GM12891 (cell line): ENCODE data around the gene PIK3R5.
A peak's percentile ranks its signal among the peaks of the same experiment; 100 is the strongest.

Source experiments
- DNase-seq: peaks from one replicate; pipeline ENCODE4 v3.0.0; 2011; ENCODE audit warnings: low spot score; ENCODE audit not compliant: insufficient read length
- FAIRE-seq: peaks from 2 replicates; lab custom pipeline; 2011; peaks lifted over from hg19 to GRCh38; lab: Jason Lieb, UNC
- PAX5 ChIP-seq: IDR thresholded peaks from 2 replicates; pipeline ENCODE4 v1.6.1; 2011; ENCODE audit warnings: low read length, moderate library complexity, mild to moderate bottlenecking; ENCODE audit not compliant: insufficient read depth, severe bottlenecking
- POLR2A ChIP-seq: IDR thresholded peaks from 2 replicates; pipeline ENCODE4 v1.6.1; 2011; ENCODE audit warnings: low read depth, low read length, control low read depth
- POLR2AphosphoS5 ChIP-seq: IDR thresholded peaks from 2 replicates; pipeline ENCODE4 v1.6.1; 2011; ENCODE audit warnings: low read depth, low read length, control low read depth
- POU2F2 ChIP-seq: IDR thresholded peaks from 2 replicates; pipeline ENCODE4 v1.6.1; 2011; ENCODE audit warnings: low read depth, mild to moderate bottlenecking, control low read depth, low read length, moderate library complexity
- SPI1 ChIP-seq: IDR thresholded peaks from 2 replicates; pipeline ENCODE4 v1.6.1; 2011; ENCODE audit warnings: low read depth, low read length, control low read depth
- TAF1 ChIP-seq: IDR thresholded peaks from 2 replicates; pipeline ENCODE4 v1.6.1; 2011; ENCODE audit warnings: low read depth, low read length, control low read depth

PIK3R5 gene

DNA sequence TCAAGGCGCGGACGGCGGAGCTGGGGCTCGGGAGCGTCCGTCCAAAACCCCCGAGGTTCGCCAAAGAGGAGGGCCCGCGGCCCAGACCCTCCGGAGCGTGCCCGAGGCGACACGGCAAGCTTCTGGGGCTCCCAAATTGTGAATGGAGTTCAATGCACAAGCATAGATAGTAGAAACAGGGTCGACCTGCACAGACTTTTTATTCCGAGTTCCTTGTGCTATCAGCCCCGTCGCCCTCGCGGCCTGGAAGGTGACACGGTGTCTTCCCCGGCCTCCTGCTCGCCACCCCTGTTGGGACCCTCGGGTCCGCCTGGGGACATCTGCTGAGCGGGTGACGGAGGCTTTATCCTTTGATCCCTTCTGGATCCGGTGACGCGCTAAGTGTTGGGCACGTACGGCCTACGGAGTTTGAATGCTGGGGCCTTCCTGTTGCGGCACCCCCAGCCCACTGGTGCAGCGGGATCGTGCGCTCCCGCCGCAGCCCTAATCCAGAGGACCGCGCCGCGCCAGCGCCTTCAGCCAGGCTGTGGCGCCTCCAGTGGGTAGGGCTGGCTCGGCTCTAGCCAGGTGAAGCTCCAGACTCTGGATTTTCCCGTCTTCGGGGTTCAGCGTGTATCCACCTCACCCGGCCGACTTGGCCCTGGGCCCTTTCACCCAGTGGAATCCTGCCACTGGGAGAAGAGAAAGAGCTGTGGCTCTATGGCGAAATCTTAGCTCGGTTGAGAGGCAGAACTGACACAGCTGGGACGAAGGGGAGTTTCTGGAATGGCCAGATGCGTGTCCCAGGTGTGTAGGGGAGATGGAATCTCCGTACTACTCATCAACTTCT lies 38.8 kb upstream of the PIK3R5 start:
- peak; percentile 26 for FAIRE-seq
- TF ChIP-seq TAF1 (no peak), POLR2AphosphoS5 (no peak), POU2F2 (no peak), PAX5 (no peak), POLR2A (no peak), SPI1 (no peak)

DNA sequence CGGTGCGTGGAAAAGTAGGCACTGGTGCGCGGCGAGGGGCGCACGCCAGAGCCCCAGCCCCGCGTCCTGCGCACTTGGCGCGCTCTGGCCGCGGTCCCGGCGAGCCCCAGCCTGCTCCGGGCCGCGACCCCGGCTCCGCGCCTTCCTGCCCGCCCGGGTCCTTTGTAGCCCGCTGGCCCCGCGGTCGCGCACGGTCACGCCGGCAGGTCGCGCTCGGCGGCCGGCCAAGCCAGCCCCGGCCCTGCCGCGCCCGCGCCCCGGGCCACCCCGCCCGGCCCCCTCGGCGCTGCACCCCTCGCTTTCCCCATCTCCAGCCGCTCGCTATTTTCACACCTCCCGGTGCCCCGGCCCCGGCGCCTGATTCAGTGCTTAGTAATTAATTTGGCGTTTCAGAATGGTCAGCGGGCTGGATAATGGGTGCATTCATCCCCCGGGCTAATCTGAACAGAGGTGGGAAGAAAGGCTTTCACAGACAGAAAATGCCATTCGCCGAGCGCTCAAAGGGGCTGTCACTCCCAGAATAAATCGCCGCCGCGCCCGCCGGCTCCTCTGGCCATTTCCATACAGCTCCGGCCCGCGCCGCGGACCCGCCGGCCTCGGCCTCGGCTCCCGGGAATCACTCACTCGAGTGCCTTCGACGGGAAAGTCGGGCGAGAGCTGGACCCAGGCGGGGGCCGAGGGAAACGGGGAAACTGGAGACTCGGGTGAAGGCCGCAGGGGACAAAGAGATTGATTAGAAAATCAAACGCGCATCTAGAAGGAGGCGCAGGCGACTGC lies 38.0 kb upstream of the PIK3R5 start:
- DNase-seq (no peak), FAIRE-seq (no peak)
- TF ChIP-seq POLR2A (no peak), TAF1 (no peak), POU2F2 (no peak), POLR2AphosphoS5 (no peak), SPI1 (no peak), PAX5 (no peak)

More for the DNA sequence above, 38.8 kb upstream of the PIK3R5 start:
- no peak for DNase-seq

DNA sequence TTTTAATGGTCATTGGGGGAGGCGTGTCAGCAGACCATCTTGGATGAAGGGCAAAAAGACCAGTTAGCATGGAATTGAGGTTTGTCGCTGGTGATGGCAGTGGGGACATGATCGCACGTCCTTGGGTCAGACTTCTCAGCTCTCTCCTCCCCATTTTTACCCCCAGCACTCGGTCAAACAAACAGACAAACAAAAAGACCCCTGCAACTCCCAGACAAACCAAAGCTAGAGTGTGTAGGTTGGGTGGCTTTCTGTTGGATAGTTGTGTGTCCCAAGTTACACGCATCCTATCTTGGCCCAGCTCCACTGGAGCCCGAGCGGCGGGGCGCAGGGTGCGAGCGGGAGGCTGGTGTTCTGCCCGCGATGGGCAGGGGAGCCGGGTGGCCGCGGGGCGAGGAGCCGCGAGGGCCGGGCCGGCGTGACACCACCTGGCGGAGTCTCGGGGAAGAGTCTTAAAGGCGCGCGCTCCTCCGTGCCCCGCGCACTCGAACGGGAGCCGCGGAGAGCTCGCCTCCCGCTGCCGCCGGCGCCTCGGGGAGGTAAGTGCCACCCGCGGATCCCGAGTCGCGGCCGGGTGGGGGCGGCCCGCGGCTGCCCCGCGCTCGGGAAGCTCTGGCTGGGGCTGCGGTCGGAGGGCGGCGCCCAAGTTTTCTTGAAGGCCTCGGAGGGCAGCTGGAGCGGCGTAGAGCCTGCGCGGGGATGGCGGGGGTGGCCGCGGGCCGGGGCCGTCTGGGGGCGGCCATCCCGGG lies 37.3 kb upstream of the PIK3R5 start:
- FAIRE-seq (peak; percentile 71), DNase-seq (peak; percentile 70)
- TF ChIP-seq PAX5 (no peak), POLR2AphosphoS5 (no peak), SPI1 (no peak), POLR2A (no peak)

DNA sequence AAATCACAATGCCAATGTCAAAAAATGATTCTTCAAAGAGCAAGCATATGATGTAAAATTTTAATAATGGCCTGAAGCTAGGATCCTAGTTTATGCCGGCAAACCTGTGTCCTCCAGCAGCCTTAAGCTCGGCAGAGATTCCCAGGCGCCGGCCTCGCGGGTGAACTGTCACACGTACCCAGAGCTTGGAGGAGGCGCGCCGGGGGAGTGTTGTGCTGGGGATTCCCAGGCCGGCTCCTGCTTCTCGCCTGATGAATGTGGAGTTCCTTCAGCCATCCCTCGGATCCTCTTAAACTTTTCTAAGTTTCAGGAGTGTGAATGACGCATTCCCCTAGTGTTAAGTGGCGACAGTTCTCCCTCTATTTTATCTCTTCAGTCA lies 36.7 kb upstream of the PIK3R5 start:
- FAIRE-seq (no peak), DNase-seq (no peak)
- TF ChIP-seq POLR2A (no peak), TAF1 (no peak), SPI1 (no peak), POLR2AphosphoS5 (no peak), POU2F2 (no peak), PAX5 (no peak)

DNA sequence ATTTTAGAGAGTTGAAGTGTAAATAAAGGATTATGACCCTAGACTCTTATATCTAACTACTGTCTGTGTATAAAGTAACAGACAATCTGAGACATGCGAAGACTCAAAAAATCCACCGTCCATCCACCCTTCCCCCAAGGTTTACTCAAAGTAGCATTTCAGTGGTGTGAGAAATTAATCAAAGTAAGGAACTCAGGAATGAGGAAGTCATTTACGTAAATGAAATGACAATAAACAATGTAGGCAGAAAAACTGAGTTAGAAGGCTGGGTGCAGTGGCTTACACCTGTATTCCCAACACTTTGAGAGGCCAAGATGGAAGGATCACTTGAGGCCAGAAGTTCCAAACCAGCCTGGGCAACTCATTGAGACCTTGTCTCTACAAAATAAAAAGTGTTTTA lies 36.1 kb upstream of the PIK3R5 start:
- FAIRE-seq, result no peak
- TF ChIP-seq SPI1 (peak; percentile 79), POU2F2 (no peak)
- DNase-seq, result no peak

DNA sequence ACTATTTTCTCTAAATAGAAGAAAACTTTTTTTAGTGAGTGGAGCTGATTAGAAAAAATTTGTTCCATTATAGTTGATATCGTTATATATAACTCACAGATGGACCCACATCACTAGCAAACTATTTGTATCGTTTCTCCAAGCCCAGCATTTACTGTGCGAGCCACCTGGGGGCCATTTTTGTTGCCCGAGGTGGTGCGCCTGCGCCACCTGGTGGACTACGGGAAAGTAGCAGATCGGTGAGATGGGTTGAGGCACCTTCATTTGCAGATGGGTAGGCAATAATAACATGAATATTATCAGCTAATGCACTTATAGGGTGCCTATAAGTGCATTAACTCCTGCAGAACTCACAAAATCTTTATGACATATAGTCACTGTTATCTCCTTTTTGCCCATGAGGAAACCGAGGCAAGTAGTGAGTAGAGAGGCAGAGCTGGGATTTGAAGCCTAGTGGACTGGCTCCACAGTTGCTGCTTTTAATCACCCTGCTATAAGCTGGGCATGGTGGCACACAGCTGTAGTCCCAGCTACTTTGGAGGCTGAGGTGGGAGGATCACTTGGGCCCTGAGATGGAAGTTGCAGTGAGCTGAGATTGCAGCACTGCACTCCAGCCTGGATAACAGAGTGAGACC lies 32.6 kb upstream of the PIK3R5 start:
- TF ChIP-seq POLR2AphosphoS5 (no peak), POLR2A (no peak), TAF1 (no peak)
- DNase-seq (peak; percentile 61), FAIRE-seq (peak; percentile 91)

DNA sequence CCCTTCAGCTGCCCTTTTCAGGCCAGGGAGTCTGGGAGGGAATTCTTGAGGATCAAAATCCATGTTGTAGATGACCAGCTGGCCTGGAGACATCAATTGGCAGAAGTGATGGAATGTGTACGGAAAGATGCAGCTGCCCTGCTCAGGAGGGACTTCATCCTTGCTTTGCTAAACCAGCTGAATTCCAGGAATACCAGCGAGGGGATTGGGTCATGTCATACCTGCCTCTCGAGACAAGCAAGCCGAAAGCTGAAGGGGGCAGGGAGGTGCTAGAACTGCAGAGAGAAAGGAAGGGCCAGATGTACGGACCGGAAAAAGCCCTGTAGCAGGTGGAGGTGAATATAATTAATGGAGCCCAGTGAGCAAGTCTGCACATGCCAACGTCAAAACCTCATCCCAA lies 30.2 kb upstream of the PIK3R5 start:
- no peak for DNase-seq
- no peak for TF ChIP-seq PAX5
- no peak for TF ChIP-seq POLR2AphosphoS5
- no peak for TF ChIP-seq POLR2A
- no peak for TF ChIP-seq TAF1
- TF ChIP-seq SPI1, result no peak
- no peak for TF ChIP-seq POU2F2
- peak; percentile 9 for FAIRE-seq

DNA sequence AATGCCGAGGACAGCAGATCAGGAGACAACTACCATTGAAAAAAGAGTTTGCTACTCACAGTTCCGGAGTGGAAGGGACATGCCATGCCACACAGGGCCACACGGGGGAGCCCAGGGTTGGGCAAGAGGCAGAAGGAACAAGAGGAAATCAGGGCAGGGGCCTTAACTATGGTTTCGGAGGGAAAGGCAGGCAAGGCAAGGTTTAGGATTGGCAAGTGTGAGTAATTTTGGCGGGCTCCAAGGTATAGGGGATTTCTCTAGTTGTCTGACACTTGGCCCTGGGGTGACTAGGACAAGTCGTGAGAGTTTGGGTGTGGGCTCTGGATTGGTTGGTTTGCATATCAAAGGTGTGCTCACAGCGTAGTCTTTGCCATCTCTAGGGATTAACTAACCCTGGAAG lies 28.8 kb upstream of the PIK3R5 start:
- no peak for TF ChIP-seq SPI1
- TF ChIP-seq TAF1, result no peak
- TF ChIP-seq POLR2AphosphoS5, result no peak
- TF ChIP-seq POU2F2, result 0 out of 2 replicates have a peak, but pooled peaks have one; percentile 52
- no peak for TF ChIP-seq PAX5
- no peak for TF ChIP-seq POLR2A
- DNase-seq, result no peak
- FAIRE-seq, result peak; percentile 33
